Stimulated activated naive CD8-positive, alpha-beta T cell treated with anti-CD3 and anti-CD28 coated beads, Interleukin-15, Interleukin-2, amounts not matched to agents 100 ng/mL and 50 ng/mL, for 24 hours (primary cell): Measurements from ENCODE around the gene HNF4A.

Experiments used
- H3K27ac Mint-ChIP-seq: one replicate; pipeline ENCODE4 v1.8.0; 2021; ENCODE audit warnings: mild to moderate bottlenecking, mixed read lengths
- H3K27me3 Mint-ChIP-seq: one replicate; pipeline ENCODE4 v1.8.0; 2021; ENCODE audit warnings: mixed read lengths
- H3K36me3 Mint-ChIP-seq: one replicate; pipeline ENCODE4 v1.8.0; 2021; ENCODE audit warnings: low read depth, mixed read lengths
- H3K4me1 Mint-ChIP-seq: one replicate; pipeline ENCODE4 v1.8.0; 2021; ENCODE audit warnings: low read depth, mixed read lengths
- H3K4me3 Mint-ChIP-seq: one replicate; pipeline ENCODE4 v1.8.0; 2021; ENCODE audit warnings: mild to moderate bottlenecking, mixed read lengths
- H3K9me3 Mint-ChIP-seq: one replicate; pipeline ENCODE4 v1.8.0; 2021; ENCODE audit warnings: mixed read lengths

HNF4A gene

DNA sequence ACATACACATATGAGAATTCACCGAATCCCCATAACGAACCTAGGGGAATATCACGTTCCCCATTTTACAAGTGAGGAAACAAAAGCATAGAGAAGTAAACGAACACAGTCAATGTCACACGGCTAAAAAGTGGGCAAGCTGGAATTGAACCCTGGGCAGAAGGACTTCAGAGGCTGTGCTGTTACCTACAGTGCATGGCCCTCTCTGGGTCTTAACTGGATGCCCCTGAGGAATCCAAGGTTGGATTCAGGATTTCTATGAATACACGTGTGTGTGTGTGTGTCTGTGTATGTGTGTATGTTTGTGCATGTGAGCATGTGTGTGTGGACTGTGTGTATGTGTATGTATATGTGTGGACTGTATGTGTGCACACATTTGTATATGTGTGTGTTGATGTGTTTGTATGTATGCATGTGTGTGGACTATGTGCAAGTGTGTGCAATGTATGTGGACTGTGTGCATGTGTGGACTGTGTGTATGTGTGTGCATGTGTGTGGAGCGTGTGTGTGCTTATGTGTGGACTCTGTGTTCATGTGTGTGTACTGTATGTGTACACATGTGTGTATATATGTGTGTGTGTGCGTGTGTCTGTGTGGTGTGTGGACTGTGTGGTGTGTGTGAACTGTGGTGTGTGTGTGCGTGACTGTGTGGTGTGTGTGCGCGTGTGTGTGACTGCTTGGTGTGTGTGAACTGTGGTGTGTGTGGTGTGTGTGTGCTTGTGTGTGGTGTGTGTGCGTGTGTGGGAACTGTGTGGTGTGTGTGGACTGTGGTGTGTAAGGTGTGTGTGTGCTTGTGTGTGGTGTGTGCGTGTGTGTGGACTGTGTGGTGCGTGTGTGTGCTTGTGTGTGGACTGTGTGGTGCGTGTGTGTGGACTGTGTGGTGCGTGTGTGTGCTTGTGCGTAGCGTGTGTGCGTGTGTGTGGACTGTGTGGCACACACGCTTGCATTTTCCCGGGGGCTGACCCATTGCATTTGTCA lies 49.0 kb downstream of the HNF4A start:
- H3K4me1 Mint-ChIP-seq: no peaks in the 10 kb centered on the region
- H3K36me3 Mint-ChIP-seq: no peaks in the 10 kb centered on the region
- no peak overlapping the region for H3K27ac Mint-ChIP-seq
- no peaks in the 10 kb centered on the region for H3K9me3 Mint-ChIP-seq
- H3K27me3 Mint-ChIP-seq: no peaks in the 10 kb centered on the region
- H3K4me3 Mint-ChIP-seq: no peak overlapping the region

DNA sequence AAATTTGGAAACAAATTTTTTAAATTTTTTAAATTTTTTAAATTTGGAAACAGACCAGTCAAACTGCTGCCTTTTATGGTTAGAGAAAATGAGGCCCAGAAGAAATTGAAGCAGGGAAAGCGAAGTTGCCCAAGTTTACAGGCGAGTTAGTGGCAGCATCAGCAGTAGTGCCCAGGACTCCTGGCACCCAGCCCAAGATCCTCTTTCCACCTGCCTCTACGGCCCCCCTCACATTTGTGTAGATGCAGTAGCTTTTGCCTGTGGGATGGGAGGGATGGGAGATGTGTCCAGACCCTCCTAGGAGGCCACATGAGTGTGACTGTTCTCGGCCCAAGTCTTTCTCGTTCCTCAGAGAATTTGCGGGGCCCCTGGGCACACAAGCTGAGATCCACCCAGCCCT lies 49.8 kb downstream of the HNF4A start:
- H3K4me3 Mint-ChIP-seq: no peak overlapping the region
- H3K9me3 Mint-ChIP-seq: no peaks in the 10 kb centered on the region
- no peaks in the 10 kb centered on the region for H3K27me3 Mint-ChIP-seq
- H3K36me3 Mint-ChIP-seq: no peaks in the 10 kb centered on the region
- H3K27ac Mint-ChIP-seq: no peak overlapping the region
- H3K4me1 Mint-ChIP-seq: no peaks in the 10 kb centered on the region

DNA sequence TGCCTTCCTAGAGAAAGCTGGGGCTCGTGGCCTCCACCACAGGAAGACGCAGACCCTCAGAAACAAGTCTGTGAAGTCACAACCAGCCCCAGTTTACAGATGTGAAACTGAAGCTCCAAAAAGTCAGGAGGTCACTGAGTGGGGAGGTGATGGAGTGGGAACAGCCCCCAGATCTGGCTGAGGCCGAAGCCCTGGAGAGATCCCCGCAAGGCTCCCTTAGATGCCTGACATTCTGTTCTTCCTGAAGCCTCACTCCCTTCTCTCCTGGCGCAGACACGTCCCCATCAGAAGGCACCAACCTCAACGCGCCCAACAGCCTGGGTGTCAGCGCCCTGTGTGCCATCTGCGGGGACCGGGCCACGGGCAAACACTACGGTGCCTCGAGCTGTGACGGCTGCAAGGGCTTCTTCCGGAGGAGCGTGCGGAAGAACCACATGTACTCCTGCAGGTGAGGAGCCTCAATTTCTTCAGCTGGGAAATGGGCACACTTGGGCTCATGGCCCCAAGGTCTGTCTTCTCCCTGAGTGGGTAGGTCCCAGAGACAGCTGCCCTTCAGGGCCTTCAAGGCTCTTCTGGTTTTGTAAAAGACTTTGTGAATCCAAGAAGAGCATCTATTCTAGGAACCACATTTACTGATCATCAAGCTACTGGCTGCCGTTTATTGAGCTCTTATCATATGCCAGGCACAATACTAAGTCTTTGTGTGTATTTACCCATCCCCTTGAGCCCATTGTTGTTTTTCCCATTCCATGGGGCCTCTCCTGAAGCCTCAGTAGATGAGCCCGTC lies 50.5 kb downstream of the HNF4A start:
- no peaks in the 10 kb centered on the region for H3K36me3 Mint-ChIP-seq
- H3K27ac Mint-ChIP-seq: no peak overlapping the region
- no peaks in the 10 kb centered on the region for H3K4me1 Mint-ChIP-seq
- no peaks in the 10 kb centered on the region for H3K9me3 Mint-ChIP-seq
- H3K27me3 Mint-ChIP-seq: no peaks in the 10 kb centered on the region
- no peak overlapping the region for H3K4me3 Mint-ChIP-seq

DNA sequence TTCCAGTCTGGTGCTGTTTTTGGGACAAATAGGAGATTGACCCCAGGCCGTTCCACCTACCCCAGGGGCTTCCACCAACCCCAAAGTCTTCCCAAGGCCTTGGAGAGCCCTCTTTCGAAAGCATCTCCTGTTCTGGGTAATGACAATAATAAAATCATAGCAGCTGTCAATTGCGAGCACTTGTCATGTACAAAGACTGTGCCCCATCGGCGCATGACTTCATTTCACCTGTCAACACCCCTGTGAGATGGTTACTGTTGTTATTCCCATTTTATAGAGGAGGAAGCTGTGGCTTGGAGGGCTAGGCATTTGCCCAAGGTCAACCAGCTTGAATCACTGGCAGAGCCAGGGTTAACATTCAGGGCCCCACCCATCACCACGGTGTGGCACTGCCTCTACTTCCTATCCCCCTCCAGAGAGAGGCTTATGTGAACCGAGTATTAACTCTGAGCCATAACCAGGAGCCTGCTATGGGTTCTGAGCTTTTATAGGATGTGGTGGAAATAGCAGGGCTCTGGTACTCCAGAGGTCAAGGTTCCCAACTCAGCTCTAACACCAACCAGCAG lies 51.2 kb downstream of the HNF4A start:
- Mint-ChIP-seq H3K36me3 (no peaks in the 10 kb centered on the region), H3K4me3 (no peak overlapping the region), H3K27ac (no peak overlapping the region), H3K9me3 (no peaks in the 10 kb centered on the region), H3K4me1 (no peaks in the 10 kb centered on the region), H3K27me3 (no peaks in the 10 kb centered on the region)

DNA sequence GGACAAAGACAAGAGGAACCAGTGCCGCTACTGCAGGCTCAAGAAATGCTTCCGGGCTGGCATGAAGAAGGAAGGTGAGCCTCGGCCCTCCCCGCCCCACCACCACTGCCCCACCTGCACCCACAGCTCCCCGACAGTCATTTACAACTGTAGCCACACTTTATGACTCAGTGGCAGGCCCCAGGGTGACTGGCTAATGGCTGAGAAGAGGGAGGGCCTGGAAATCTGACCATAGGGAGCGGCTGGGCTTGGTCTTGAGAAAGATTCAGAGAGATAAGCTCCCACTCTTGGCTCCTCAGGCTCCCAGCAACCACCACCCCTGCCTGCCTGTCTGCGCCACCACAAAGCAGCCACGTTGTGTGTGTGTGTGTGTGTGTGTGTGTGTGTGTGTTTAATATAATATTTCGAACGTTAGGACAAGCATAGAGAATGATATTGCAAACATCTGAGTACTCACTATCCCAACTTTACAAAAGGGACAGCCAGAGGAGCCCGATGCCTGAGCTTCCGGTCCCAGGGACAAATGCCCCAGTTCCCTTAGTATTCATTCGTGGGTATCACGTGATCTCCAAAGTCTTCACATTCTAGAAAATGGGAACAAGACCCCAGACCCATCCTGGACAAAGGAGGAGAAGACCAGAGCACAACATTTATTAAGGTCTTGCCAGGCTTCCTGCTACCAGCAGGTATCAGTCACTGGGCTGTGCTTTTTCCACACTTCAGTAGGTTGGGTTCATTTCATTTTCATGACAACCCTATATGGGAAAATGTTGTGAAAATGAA lies 52.1 kb downstream of the HNF4A start:
- H3K9me3 Mint-ChIP-seq: no peaks in the 10 kb centered on the region

DNA sequence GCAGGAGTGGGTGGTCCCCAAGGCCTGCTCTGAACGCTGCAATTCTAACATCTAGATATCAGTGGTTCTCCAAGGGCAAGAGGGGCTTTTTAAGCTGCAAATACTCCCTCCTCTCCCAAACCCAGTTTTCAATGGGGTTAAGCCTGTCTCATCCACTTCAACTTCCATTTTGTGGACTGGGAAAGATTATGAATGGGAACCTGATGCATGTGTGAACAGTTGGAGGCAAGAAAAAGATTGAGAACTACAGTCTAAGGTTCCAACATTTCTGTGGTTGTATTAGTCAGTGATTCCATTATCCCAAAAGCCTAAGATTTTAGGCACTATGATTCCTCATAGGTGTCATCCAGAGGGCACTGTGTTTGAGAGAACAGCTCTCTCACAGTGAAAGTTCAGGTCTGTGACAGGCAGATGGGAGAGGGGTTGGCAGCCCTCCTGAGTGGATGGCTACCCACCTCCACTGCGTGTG lies 53.7 kb downstream of the HNF4A start:
- H3K9me3 Mint-ChIP-seq: no peaks in the 10 kb centered on the region
- no peaks in the 10 kb centered on the region for H3K36me3 Mint-ChIP-seq
- H3K27me3 Mint-ChIP-seq: no peaks in the 10 kb centered on the region
- no peak overlapping the region for H3K4me3 Mint-ChIP-seq
- no peak overlapping the region for H3K27ac Mint-ChIP-seq
- no peaks in the 10 kb centered on the region for H3K4me1 Mint-ChIP-seq

More for the DNA sequence above, 52.1 kb downstream of the HNF4A start:
- H3K36me3 Mint-ChIP-seq: no peaks in the 10 kb centered on the region
- no peak overlapping the region for H3K4me3 Mint-ChIP-seq
- H3K27ac Mint-ChIP-seq: no peak overlapping the region
- H3K27me3 Mint-ChIP-seq: no peaks in the 10 kb centered on the region
- H3K4me1 Mint-ChIP-seq: no peaks in the 10 kb centered on the region

DNA sequence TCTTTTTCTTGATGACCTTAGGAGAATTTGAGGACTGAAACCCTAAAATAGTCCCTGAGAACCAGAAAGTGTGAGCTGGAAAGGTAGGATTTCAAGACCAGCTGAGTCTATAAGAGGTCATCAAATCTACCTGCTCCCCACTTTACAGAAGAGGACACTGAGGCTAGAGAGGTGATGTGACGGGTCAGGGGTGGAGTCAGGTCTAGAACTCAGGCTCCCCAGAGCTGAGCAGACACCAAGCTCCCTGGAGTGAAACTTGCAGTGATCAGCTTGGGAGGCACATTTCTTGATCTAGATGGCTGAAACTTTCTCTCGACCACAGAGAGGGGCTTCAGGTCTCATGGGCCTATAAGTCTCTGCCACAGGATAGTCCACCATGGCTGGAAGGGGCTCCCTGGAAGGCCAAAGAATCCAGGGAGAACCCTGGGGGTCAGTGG lies 55.1 kb downstream of the HNF4A start:
- no peaks in the 10 kb centered on the region for H3K36me3 Mint-ChIP-seq
- H3K4me3 Mint-ChIP-seq: no peak overlapping the region
- H3K4me1 Mint-ChIP-seq: no peaks in the 10 kb centered on the region
- no peak overlapping the region for H3K27ac Mint-ChIP-seq
- H3K9me3 Mint-ChIP-seq: no peaks in the 10 kb centered on the region
- H3K27me3 Mint-ChIP-seq: no peaks in the 10 kb centered on the region

DNA sequence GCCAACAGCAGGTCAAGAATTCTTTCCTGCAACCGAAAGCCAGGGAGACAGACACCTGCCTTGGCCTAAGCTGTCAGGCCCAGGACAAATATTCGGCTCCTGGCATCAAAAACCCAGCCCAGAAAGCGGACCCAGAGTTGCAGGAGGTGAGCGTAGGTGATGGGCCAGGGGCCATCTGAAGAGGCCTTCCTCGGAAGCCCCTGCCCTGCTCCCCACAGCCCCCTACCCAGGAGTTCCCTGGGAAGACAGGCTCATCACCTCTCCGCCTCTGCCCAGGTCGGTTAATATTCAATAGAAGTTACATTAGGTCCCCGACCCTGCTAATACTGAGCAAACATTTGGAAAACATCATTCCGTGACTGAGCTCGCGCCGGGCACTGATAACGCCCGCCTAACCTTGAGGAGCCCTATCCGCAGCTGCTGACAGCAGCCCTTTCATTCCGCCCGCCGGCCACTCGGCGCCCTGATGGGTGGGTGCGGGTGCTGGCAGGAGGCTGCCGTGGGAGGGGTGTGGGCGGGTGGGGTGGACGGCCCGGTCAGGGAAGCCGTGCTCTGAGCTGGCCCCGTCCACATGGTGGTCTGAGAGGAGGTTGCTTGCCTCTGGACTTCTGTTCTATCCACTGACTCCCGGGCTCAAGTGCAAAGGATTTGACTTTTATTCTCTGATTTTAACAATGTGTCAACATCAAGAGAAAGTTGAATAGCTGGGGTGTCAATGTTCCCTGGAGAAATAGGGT lies 55.7 kb downstream of the HNF4A start:
- Mint-ChIP-seq H3K36me3 (no peaks in the 10 kb centered on the region), H3K4me3 (no peak overlapping the region), H3K27ac (no peak overlapping the region), H3K9me3 (no peaks in the 10 kb centered on the region), H3K27me3 (no peaks in the 10 kb centered on the region), H3K4me1 (no peaks in the 10 kb centered on the region)

DNA sequence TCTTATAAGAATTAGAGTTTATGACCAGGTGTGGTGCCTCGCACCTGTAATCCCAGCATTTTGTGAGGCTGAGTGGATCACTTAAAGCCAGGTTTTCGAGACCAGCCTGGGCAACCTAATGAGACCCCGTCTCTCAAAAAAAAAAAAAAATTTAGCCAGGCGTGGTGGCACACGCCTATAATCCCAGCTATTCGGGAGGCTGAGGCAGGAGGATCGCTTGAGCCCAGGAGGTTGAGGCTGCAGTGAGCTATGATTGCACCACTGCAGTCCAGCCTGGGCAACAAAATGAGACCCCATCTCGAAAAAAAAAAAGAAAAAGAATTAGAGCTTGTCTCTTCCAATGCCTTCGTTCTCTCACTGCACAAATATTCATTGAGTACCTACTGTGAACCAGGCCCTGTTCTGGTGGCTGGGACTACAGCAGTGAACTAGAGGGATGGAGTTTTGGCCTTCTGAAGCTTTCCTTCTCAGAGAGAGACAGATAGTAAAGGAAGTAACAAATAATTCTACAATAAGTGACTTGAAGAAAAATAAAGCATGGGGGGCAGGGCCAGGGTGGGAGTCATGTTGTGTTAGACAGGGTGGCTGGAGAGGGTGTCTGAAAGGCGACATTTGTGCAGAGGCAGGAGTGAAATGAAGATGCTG lies 56.4 kb downstream of the HNF4A start:
- Mint-ChIP-seq H3K27ac (no peak overlapping the region), H3K36me3 (no peaks in the 10 kb centered on the region), H3K9me3 (no peaks in the 10 kb centered on the region), H3K4me3 (no peak overlapping the region), H3K27me3 (no peaks in the 10 kb centered on the region), H3K4me1 (no peaks in the 10 kb centered on the region)

DNA sequence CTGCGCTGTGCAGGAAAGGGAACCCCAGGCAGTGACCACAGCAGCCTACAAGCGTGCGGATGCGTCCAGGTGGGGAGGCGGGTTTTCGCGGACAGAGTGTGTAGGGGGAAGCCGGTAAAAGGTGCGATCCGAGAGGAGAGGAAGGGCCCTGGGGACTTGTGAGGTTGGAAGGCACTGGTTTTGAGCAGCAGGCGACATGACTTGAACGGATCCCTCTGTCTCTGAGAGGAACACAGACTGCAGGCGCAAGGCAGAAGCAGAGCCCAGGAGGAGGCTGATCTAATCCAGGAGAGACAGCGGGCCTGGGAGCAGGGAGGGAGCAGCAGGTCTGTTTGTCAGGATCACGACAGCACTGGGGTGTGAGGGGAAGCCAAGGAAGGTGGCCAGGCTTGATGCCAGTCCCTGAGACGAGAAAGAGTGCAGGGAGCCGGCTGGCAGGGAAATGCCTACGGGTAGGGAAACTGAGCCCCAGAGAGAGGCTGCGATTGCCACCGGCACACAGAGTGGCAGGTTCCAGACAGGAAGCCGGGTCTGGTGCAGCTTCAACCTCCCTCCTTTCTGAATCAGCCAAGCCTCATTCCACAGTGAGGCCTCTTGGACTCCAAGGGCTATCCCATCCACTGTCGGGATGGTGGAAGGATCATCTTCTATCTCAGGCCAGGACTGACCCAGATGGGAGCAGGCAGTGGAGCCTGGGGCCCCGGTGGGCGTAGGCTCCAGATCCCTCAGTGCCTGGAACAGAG lies 57.1 kb downstream of the HNF4A start:
- Mint-ChIP-seq H3K36me3 (no peaks in the 10 kb centered on the region), H3K27me3 (no peaks in the 10 kb centered on the region), H3K4me3 (no peak overlapping the region), H3K4me1 (no peaks in the 10 kb centered on the region), H3K27ac (no peak overlapping the region), H3K9me3 (no peaks in the 10 kb centered on the region)

DNA sequence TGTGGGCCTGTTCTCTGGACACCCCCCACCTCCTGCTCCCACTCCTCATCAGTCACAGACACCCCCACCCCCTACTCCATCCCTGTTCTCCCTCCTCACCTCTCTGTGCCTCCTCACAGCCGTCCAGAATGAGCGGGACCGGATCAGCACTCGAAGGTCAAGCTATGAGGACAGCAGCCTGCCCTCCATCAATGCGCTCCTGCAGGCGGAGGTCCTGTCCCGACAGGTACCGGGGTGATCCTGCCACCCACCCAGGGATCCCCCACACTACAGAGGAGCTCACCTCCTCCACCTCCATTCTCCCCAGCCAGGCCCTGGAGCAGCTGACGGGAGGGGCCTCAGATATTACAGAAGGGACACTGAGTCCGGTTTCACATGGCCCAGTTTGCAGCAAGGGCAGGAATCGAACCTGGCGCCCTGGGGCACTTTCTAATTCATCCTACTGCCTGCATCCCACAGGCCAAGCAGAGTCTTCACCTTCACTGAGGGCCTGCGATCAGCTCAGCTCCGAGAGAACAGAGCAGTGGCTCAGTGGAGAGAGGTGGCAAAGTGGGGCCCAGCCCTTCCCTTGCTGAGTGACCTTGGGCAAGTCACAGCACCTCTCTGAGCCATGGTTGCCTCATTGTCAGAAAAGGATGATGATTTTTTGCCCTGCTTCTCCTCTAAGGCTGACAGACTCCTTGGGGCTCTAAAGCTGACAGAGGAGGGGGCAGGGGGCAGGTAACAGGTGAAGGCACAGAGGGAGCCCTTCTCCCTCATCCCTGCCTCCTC lies 58.3 kb downstream of the HNF4A start:
- Mint-ChIP-seq H3K4me3 (no peak overlapping the region), H3K27ac (no peak overlapping the region), H3K4me1 (no peaks in the 10 kb centered on the region), H3K27me3 (no peaks in the 10 kb centered on the region), H3K36me3 (no peaks in the 10 kb centered on the region), H3K9me3 (no peaks in the 10 kb centered on the region)

DNA sequence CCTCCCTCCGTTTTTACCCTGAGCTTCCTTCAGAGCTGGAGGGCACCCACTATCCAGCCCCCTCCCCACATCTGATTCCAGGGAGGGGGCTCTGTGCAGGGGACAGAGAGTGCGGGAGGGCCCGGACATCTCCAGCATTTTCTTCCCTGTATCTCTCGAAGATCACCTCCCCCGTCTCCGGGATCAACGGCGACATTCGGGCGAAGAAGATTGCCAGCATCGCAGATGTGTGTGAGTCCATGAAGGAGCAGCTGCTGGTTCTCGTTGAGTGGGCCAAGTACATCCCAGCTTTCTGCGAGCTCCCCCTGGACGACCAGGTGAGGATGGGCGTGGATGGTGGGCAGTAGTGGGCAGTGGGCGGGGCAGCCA lies 58.8 kb downstream of the HNF4A start:
- Mint-ChIP-seq H3K36me3 (no peaks in the 10 kb centered on the region), H3K9me3 (no peaks in the 10 kb centered on the region), H3K4me1 (no peaks in the 10 kb centered on the region), H3K4me3 (no peak overlapping the region), H3K27me3 (no peaks in the 10 kb centered on the region), H3K27ac (no peak overlapping the region)
